Fibroblast of lung (primary cell): ENCODE data around the gene MRPL4. TPM values are rescaled to one million over a fixed set of nuclear protein-coding genes. Genes with fewer than 3 reads are reported as not detected.
A peak's percentile ranks its signal among the peaks of the same experiment; 100 is the strongest.

ENCODE experiments used
- DNase-seq, 2 donors: peaks; one replicate each; pipeline versions ENCODE4 v3.0.0 to v3.0.0-alpha.2; 2010; ENCODE audit warnings: low read depth in 2 of 2
- H2AFZ ChIP-seq: 2 replicates; pipeline ENCODE4 v1.5.1; 2012; ENCODE audit warnings: low read length, control low read depth, inconsistent platforms
- H3K27ac ChIP-seq: 2 replicates; pipeline ENCODE4 v1.5.1; 2011; ENCODE audit warnings: low read length, control low read depth; ENCODE audit not compliant: insufficient read depth
- H3K27me3 ChIP-seq: 2 replicates; pipeline ENCODE4 v1.5.1; 2011; ENCODE audit warnings: mild to moderate bottlenecking, low read length; ENCODE audit not compliant: control insufficient read depth, insufficient read depth
- H3K36me3 ChIP-seq: 2 replicates; pipeline ENCODE4 v1.5.1; 2011; ENCODE audit warnings: low read length; ENCODE audit not compliant: control insufficient read depth, insufficient read depth
- H3K4me1 ChIP-seq: 2 replicates; pipeline ENCODE4 v1.5.1; 2011; ENCODE audit warnings: low read length; ENCODE audit not compliant: control insufficient read depth, insufficient read depth; ENCODE audit errors: extremely low read depth
- H3K4me2 ChIP-seq: 2 replicates; pipeline ENCODE4 v1.5.1; 2011; ENCODE audit warnings: low read length, control low read depth; ENCODE audit not compliant: insufficient read depth; ENCODE audit errors: extremely low read depth
- H3K4me3 ChIP-seq, 4 experiments: fragments of 200-600 bp in 1 of 4; sonication (generic) in 1 of 4; replicated peaks in 1 of 4; 2 replicates each; pipeline ENCODE4 v1.5.1; 2011 to 2016; ENCODE audit warnings: low read length in 4 of 4, low read depth in 3 of 4, mild to moderate bottlenecking in 3 of 4, control low read depth in 2 of 4, inconsistent platforms in 1 of 4, mixed read lengths in 1 of 4; ENCODE audit not compliant: insufficient read depth in 1 of 4; ENCODE audit errors: control extremely low read depth in 1 of 4
- H3K79me2 ChIP-seq: 2 replicates; pipeline ENCODE4 v1.5.1; 2012; ENCODE audit warnings: mild to moderate bottlenecking, low read length, inconsistent platforms; ENCODE audit not compliant: control insufficient read depth, insufficient read depth
- H3K9ac ChIP-seq: 2 replicates; pipeline ENCODE4 v1.5.1; 2011; ENCODE audit warnings: mild to moderate bottlenecking, low read length, control low read depth; ENCODE audit not compliant: insufficient read depth
- H3K9me3 ChIP-seq: 2 replicates; pipeline ENCODE4 v1.5.1; 2012; ENCODE audit warnings: low read depth, low read length; ENCODE audit not compliant: control insufficient read depth, insufficient read depth
- H4K20me1 ChIP-seq: 2 replicates; pipeline ENCODE4 v1.5.1; 2011; ENCODE audit warnings: low read length; ENCODE audit not compliant: control insufficient read depth, insufficient read depth; ENCODE audit errors: extremely low read depth
- CTCF ChIP-seq, 2 donors: IDR thresholded peaks in 1 of 2; conservative IDR thresholded peaks in 1 of 2; 1 replicate in 1 of 2; 2 replicates in 1 of 2; pipeline ENCODE4 v1.5.1; 2011 to 2012; ENCODE audit warnings: low read length in 2 of 2, control low read depth in 1 of 2, inconsistent platforms in 1 of 2, low read depth in 1 of 2, mild to moderate bottlenecking in 1 of 2
- EZH2 ChIP-seq: IDR thresholded peaks from 2 replicates; pipeline ENCODE4 v1.5.1; 2012; ENCODE audit warnings: low read length, control low read depth, mild to moderate bottlenecking; ENCODE audit errors: missing control alignments
- polyA minus RNA-seq: library from RNA; depleted of rRNA, polyadenylated mRNA; stranded (reverse); fragments of >200 nt; gene quantifications from 2 replicates; pipeline ENCODE4 v1.2.3, GENCODE V29; 2011; ENCODE audit warnings: low replicate concordance
- polyA plus RNA-seq, 2 donors: library from polyadenylated mRNA; depleted of rRNA in 1 of 2; stranded (reverse) in 1 of 2; unstranded in 1 of 2; fragments of >200 nt; gene quantifications; 2 replicates each; pipeline ENCODE4 v1.2.1, GENCODE V29; 2011 to 2012; ENCODE audit warnings: missing spikeins in 1 of 2
- total RNA-seq: library from RNA; depleted of rRNA; stranded (reverse); fragments of >200 nt; gene quantifications from 2 replicates; pipeline ENCODE4 v1.2.1, GENCODE V29; 2014

Gene MRPL4
- 16.7 and 17.2 TPM in 2 replicates for total RNA-seq
- 25.7 and 40.4 TPM in 2 replicates for polyA plus RNA-seq
- 43.0 and 81.5 TPM in 2 replicates for polyA plus RNA-seq (2012)
- polyA minus RNA-seq: 56.0 and 70.5 TPM in 2 replicates

GRCh38 chr19:10251792-10252694, at the start of gene MRPL4:
Gene MRPL4, plus strand, starts transcription at chr19:10252214. Its CDS starts 40 bp downstream, at chr19:10252254.
- peak within 1 kb of the TSS; percentile 84 for H3K27ac ChIP-seq
- no peaks in the 10 kb centered on the region for H3K9me3 ChIP-seq
- peak within 1 kb of the TSS; percentile 72 to 96 (median 86) for H3K4me3 ChIP-seq
- H4K20me1 ChIP-seq: no peaks in the 10 kb centered on the region
- DNase-seq: peak; percentile 99
- H3K79me2 ChIP-seq: peaks cover 9% of the 10 kb centered on the region
- peaks cover 3% of the 10 kb centered on the region for H3K4me1 ChIP-seq
- H3K27me3 ChIP-seq: no peaks in the 10 kb centered on the region
- H3K36me3 ChIP-seq: peaks cover 11% of the 10 kb centered on the region
- TF ChIP-seq CTCF (conservative IDR thresholded peaks at IDR 0.05 in 1 of 2, IDR thresholded peaks at IDR 0.05 in 1 of 2; ENCODE audit: low read depth in 1 of 2, low read length in 2 of 2) (no peak), EZH2 (no peak)
- peak within 1 kb of the TSS; percentile 99 for H2AFZ ChIP-seq
- H3K9ac ChIP-seq: peak within 1 kb of the TSS; percentile 77
- peak within 1 kb of the TSS; percentile 96 for H3K4me2 ChIP-seq

DNA sequence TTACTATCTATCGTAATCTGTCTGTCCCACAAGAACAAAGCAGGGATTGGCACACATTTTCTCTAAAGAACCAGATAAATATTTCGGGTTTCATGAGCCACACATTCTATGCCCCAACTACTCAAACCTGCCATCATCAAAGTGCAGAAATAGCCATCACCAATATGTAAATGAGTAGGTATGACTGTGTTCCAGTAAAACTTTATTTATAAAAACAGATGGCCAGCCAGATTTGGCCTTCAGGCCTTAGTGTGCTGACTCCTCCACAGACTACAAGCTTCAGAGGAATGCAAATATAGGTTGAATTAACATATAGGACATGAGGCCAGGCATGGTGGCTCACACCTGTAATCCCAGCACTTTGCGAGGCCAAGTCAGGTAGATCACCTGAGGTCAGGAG, 48.3 kb upstream of the MRPL4 start:
- no peak overlapping the region for H3K9ac ChIP-seq
- H3K4me1 ChIP-seq: no peaks in the 10 kb centered on the region
- no peak overlapping the region for H2AFZ ChIP-seq
- H3K4me3 ChIP-seq: no peak overlapping the region
- H4K20me1 ChIP-seq: no peaks in the 10 kb centered on the region
- H3K36me3 ChIP-seq: no peaks in the 10 kb centered on the region
- no peaks in the 10 kb centered on the region for H3K27me3 ChIP-seq
- no peak overlapping the region for H3K27ac ChIP-seq
- no peaks in the 10 kb centered on the region for H3K9me3 ChIP-seq
- no peaks in the 10 kb centered on the region for H3K79me2 ChIP-seq
- DNase-seq: no peak
- no peak overlapping the region for H3K4me2 ChIP-seq
- TF ChIP-seq EZH2 (no peak), CTCF (conservative IDR thresholded peaks at IDR 0.05 in 1 of 2, IDR thresholded peaks at IDR 0.05 in 1 of 2; ENCODE audit: low read depth in 1 of 2, low read length in 2 of 2) (no peak)

- H2AFZ ChIP-seq: no peak overlapping the region
- no peak overlapping the region for H3K4me2 ChIP-seq
- H3K9ac ChIP-seq: no peak overlapping the region
- no peaks in the 10 kb centered on the region for H4K20me1 ChIP-seq
- H3K27ac ChIP-seq: no peak overlapping the region
- H3K79me2 ChIP-seq: no peaks in the 10 kb centered on the region
- no peaks in the 10 kb centered on the region for H3K4me1 ChIP-seq
- H3K9me3 ChIP-seq: no peaks in the 10 kb centered on the region
- DNase-seq: no peak
- no peaks in the 10 kb centered on the region for H3K27me3 ChIP-seq
- TF ChIP-seq EZH2: no peak
- no peak for TF ChIP-seq CTCF (conservative IDR thresholded peaks at IDR 0.05 in 1 of 2, IDR thresholded peaks at IDR 0.05 in 1 of 2; ENCODE audit: low read depth in 1 of 2, low read length in 2 of 2)
- H3K4me3 ChIP-seq: no peak overlapping the region
- no peaks in the 10 kb centered on the region for H3K36me3 ChIP-seq
These were observed 46.4 kb upstream of the MRPL4 start for GRCh38 chr19:10205636-10206035.
